HG03039 (cell line): ENCODE measurements around the gene RNGTT.
"Not testable (repeated sequence)": the region's sequence is repeated elsewhere in the genome, so short reads cannot be mapped to it uniquely, and the experiment has no call there.

Experiments
- ATAC-seq: cut with Tn5 transposase; IDR thresholded peaks from one replicate; pipeline ENCODE4 v1.9.1; 2021; ENCODE audit warnings: mild to moderate bottlenecking, moderate library complexity; ENCODE audit not compliant: unreplicated experiment

The RNGTT gene

DNA sequence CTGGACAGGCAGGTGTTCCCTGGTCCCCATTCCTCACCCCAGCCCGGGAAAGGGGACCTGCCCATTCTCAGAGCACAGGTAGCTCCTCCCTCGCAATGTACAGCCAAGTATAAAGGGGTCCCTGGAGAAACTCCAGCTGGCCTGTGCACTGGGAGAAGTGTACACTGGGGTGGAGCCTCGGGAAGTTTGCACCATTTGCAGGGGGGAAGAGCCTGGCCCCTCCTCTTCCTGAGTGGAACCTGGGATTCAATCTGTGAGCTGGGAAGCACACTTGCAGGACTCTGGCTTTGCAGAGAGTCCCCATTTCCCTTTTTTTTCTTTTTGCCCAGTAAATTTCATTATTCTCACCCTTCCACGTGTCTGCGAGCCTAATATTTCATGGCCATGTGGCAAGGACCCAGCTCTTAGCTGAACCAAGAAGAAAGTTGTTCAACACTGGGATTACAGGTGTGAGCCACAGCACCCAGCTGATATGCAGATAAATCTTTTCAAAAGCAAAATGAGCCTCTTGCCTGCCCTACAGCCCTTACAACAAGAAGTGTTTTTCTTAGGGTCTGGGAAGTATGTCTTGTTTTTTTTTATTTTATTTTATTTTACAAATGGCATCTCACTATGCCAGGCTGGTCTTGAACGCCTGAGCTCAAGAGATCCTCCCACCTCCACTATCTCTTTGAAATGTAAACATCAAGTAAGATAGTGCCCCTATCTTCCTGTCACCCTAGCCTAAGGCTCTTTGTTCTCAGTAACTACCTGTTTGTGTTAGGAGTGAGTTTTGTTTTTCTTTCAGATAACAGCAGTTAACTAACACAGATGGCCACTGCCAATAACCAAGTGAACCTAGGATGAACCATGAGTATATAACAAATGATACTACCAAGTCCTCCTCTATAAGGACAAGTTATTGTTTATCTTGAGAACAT is 9.3 kb upstream of the RNGTT start:
- no peak for ATAC-seq

DNA sequence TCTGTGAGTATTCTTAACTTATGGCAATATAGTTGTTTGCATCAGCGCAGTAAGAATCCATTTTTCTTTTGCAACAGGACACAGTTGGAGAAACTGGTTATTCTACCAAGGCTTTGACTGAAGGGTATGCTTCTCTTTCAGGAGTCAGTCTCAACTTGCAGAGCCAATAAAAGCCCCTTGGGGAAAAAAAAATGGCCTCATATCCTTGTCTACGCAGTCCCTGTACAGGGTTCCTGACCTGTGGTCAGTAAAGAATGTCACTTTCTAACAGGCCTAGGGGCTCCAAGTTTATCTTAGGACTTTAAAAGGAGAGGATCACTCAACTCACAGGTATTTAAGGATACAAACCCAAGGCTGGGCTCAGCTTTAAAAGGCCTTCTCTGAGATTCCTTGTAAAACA is 6.9 kb upstream of the RNGTT start:
- ATAC-seq = no peak

DNA sequence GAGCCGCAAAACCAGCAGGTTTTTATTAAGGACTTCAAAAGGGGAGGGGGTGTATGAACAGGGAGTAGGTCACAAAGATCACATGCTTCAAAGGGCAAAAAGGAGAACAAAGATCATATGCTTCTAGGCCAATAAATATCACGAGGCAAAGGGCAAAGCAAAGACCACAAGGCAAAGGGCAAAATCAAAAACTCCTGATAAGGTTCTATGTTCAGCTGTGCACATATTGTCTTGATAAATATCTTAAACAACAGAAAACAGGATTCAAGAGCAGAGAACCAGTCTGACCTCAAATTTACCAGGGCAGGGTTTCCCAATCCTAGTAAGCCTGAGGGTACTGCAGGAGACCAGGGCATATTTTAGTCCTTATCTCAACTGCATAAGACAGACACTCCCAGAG is 5.8 kb upstream of the RNGTT start:
- not testable (repeated sequence) for ATAC-seq

DNA sequence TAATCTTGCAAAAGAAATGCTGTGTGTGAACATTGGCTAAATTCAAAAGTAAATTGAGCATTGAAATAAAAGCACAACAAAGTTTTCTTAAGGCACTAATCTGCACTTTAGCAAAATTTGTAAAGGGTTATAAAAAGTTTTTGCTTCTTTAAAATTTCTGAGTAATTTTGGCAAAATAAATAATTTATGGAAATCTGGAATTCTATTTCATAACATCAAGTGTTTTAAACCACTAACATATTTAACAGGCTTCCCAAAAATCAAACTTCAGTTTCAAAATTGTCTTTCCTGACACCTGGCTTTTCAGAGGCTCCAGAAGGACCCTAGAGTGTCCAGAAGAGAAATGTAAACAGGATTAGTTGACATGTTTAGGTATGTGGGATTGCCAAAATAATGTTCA is 4.5 kb upstream of the RNGTT start:
- no peak for ATAC-seq

DNA sequence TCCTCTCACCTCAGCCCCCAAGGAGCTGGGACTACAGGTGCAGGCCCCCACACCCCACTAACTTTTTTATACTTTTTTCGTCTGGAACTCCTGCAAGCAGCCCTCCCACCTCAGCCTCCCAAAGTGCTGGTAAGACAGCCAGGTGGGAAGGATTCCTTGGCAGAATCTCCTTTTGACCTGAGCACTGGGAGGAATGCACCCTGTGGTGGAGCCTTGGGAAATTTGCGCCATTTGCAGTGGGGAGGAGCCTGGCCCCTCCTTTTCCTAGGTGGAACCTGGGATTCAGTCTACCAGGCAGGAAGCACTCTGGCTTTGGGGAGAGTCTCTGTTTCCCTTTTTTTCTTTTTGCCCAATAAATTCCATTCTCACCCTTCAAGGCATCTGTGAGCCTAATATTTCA is 2.3 kb upstream of the RNGTT start:
- no peak for ATAC-seq

DNA sequence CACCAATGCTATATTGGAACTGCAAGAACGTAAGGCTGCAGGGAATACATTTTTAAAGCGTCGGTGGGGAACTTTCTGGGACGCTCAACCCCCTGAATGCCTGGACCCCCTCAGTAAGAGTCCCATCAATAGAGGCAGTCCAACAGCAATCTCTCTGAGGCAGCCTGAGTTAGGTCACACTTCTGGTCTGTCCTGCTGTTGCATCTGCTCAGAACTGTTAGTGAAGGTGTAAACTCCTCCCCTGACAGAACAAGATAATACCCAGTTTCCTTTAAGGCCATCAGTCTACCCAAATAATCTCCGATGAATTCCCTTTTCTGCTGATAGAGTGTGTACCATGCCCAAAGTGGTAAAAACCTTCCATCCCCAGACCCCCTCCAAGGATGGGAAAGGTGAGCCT is 1.1 kb upstream of the RNGTT start:
- ATAC-seq = no peak

DNA sequence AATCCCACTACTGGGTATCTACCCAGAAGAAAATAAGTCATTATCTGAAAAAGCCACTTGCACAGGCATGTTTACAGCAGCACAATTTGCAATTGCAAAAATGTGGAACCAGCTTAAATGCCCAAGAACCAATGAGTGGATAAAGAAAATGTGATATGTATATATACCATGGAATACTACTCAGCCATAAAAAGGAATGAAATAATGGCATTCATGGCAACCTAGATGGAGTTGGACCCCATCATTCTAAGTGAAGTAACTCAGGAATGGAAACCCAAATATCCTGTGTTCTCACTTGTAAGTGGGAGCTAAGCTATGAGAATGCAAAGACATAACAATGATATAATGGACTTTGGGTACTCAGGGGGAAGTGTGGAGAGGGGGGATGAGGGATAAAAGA is 4.6 kb downstream of the RNGTT start:
- no peak for ATAC-seq

DNA sequence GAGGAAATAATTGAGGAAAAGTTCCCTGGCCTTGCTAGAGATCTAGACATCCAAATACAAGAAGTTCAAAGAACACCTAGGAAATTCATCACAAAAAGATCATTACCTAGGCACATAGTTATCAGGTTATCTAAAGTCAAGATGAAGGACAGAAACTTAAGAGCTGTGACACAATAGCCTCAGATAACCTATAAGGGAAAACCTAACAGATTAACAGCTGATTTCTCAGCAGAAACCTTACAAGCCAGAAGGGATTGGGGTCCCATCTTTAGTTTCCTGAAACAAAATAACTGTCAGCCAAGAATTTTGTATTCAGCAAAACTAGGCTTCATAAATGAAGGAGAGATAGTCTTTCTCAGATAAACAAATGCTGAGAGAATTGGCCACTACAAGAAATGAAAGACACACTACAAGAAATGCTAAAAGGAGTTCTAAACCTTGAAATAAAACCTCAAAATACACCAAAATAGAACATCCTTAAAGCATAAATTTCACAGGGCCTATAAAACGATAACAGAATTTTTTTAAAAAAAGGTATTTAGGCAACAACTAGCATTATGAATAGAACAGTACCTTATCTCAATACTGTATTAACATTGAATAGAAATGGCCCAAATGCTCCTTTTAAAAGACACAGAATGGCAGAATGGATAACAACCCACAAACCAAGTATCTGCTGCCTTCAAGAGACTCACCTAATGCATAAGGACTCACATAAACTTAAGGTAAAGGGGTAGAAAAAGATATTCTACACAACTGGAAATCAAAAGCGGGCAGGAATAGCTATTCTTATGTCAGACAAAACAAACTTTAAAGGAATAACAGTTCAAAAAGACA is 9.7 kb downstream of the RNGTT start:
- ATAC-seq = no peak

DNA sequence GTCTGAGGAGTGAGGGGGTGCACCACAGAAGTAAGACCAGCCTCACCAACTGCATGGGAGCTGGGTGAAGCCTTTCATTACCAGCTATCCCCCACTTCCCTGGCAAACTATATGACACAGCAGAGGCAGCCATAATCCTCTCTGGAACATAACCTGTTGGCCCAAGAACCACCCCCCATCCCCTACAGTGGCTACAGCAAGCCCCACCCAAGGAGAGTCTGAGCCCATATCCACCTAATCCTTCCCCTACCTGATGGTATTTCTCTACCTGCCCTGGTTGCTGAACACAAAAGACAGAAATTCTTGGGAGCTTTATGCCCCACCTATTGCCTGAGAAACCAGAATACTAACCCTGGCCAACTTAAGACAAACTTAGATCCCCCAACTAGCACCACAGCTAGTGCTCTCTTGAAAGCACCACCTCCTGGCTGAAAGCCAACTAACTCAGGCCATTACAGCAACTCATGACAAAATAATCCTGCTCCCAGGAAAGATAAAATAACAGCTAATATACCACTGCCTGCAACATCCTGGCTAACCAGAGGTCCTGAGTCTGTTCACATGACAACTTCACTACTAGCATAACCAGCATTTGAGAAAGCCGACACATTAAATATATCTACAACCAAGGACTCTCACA is 11.2 kb downstream of the RNGTT start:
- no peak for ATAC-seq

DNA sequence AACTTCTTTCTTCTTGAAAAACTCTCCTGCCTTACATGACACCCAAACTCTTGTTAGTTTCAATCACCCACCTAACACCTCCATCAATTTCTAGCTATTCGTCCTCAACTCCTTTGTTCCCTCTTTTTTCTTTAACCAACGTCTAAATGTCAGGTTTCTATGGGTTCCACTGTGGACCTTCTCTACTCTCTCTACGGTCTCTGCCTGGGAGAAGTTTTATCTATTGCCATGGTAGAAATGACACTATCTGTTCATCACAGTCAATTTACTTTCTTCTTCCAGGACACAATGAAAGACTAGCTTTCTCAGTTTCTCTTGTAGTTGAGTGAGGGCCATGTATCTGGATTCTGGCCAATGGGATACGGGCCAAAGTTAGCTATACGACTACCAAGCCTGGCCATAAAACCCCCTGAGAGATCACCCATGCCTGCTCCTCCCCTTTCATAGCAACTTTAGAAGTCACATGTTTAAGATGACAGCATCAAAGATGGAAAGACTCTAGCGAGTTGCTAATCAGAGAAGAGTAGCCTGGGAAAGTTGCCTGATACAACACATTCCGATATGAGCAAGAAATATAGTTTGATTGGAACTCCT is 17.9 kb downstream of the RNGTT start:
- ATAC-seq = no peak

DNA sequence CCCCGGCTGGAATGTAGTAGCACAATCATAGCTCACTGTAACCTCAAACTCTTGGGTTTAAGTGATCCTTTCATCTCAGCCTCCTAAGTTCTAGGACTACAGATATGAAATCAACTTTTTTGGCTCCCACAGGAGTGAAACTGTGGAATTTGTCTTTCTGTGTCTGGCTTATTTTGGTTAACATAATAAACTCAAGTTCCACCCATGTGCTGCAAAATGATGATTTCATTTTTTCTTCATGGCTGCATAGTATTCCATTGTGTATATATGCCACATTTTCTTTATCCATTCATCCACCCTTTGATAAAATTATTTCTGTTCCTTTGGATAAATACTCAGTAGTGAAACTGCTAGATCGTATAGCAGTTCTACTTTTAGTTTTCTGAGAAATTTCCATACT is 29.9 kb downstream of the RNGTT start:
- ATAC-seq = no peak

DNA sequence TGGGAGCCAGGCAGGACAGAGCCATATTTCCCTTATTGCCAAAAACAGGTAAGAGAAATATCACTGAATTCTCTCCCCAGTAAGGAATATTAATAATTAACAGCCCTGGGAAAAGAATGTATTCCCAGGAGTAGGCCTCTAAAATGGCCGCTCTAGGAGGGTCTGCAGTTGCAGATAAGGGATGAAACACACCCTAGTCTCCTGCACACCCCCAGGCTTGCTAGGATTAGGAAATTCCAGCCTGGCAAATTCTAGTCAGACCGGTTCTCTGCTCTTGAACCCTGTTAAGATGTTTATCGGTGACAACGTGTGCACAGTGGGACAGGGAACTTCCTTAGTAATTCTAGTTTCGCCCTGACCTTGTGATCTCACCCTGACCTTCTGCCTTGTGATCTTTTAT is 31.4 kb downstream of the RNGTT start:
- not testable (repeated sequence) for ATAC-seq

DNA sequence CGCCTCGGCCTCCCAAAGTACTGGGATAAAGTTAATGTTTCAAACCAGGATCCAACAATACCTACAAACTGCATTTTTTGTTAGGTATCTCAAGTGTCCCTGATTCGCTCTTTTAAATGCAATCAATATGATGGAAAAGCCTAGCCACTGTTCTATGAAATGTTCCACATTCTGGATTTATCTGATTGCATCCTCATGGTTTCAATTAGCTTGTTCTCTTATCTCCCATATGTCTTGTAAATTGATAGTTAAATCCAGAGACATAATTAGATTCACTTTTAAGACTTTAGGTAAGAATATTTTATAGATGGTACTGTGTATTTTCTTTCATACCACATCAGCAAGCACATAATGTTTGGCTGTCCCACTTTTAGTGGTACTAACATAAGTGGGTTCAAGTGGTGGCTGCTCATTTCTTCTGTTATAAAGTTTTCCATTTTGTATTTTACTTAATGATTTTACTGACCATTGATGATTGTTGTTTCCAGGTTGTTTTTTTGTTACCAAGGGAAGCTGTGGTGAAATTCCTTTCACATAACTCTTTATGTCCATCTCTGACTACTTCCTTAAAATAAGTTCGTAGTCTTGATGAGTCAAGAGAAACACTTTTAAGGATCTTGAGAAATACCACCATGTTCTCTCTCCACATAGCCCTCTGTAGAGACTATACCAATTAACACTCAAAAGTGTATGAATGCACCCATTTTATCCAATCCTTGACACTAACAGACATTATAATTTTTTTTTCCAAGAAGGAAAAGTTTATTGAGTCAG is 40.5 kb downstream of the RNGTT start:
- ATAC-seq = no peak

DNA sequence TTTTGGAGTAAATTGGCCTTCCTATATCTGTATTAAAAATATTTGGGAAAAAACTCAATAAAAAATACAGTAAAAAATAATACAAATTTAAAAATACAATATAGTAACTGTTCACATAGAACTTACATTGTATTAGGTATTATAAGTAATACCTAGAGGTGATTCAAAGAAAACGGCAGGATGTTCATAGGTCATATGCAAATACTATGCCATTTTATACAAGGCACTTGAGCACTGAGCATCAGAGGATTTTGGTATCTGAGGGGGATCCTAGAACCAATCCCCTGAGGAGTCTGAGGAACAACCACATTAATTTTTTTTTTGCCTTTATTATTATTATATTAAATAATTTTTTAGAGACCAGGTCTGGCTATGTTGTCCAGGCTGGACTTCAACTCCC is 41.7 kb downstream of the RNGTT start:
- no peak for ATAC-seq

DNA sequence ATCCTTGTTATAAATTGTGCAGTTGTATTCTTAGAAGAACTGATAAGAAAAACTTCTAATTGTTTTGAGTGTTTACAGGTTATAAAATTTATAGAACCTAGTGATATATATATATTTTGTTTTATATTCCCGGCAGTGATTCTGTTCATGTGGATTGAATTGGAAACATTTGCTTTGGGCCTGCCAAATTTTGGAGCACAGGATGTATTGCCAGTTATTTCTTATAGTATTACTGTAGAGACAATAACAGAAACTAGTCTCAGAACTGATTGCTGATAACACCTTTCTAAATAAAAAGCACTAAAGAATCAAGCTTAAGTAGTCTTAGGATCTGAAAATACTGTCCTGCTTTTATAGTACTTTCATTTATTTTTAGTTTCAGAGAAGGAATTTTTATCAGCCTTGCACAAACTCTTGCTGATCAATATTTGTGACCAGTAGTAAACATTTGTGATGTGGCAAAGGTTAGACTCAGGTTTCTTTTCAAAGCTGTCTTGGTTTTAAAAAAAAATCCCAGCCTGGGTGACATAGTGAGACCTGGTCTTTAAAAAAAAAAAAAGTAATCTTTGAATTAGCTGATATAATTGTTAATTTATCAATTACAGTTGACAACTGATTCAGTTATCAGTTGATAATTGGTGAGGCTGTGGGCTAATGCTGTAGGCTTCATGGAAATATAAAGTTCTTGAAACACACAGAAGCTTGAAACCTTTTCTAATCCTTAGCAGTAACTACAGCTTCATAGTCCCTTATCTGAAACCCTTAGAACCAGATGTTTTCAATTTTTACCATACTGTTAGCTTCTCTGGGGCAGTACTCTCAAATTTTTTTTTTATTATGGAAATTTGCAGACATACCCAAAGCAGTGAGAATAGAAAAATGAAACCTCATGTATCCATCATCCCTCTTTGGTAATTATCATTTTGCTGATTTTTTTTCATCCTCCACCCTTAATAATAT is 42.4 kb downstream of the RNGTT start:
- ATAC-seq = no peak

DNA sequence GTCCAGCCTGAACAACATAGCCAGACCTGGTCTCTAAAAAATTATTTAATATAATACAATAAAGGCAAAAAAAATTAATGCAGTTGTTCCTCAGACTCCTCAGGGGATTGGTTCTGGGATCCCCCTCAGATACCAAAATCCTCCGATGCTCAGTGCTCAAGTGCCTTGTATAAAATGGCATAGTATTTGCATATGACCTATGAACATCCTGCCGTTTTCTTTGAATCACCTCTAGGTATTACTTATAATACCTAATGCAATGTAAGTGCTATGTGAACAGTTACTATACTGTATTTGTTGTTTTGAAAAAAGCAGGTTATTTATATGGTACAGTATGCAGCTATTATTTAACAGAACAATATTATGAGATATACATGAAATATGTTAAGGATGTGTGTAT is 43.3 kb downstream of the RNGTT start:
- no peak for ATAC-seq

DNA sequence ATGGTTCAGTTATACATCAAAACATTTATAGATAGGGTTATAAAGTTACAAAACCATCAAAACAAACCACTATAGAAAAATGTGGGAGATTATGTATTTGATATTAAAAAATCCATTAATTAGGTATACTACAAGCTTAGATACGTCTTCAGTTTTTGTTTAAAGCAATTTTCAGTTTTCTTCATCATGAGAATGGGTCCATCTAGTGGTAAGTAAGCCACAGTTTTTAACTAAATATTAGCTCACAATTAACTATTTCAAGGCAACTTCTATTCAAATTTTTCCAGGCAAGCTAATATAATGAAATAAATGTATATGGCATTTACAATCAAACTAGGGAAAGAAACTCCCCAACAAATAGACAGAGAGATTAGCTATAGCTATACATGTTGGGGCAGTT is 44.4 kb downstream of the RNGTT start:
- no peak for ATAC-seq

DNA sequence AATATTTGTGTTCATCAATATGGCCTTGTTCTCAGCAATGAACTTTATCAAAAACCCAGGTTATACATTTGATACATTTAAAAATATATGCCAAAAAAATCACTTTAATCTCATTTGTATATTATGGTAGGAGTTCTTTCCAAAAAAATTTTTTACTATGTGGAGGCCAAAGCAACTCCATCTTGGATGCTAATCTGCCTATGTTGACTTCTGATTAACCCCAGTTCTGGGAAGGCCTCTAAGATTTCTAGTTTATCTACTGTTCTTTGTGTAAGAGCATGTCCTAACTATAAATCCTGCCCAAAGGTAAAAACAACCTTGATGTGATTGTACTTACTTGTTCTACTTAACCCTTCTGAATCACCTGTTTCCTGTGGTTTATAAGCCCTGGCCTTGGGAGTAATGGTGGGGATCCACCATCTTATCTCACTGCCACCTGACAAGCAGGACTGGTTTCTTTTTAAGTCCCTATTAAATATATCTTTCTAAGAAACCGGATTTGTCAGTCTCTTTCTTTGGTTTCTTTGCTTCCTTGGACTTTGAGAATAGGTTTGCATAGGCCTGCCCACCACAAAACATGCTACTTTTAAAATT is 46.7 kb downstream of the RNGTT start:
- ATAC-seq = no peak
